Fibroblast of lung (primary cell): ENCODE results near the gene MTG2. TPM values are rescaled to one million over a fixed set of nuclear protein-coding genes. Genes with fewer than 3 reads are reported as not detected.

Experiments used
- DNase-seq, 2 donors: peaks; one replicate each; pipeline versions ENCODE4 v3.0.0 to v3.0.0-alpha.2; 2010; ENCODE audit warnings: low read depth in 2 of 2
- H2AFZ ChIP-seq: 2 replicates; pipeline ENCODE4 v1.5.1; 2012; ENCODE audit warnings: low read length, control low read depth, inconsistent platforms
- H3K27ac ChIP-seq: 2 replicates; pipeline ENCODE4 v1.5.1; 2011; ENCODE audit warnings: low read length, control low read depth; ENCODE audit not compliant: insufficient read depth
- H3K27me3 ChIP-seq: 2 replicates; pipeline ENCODE4 v1.5.1; 2011; ENCODE audit warnings: mild to moderate bottlenecking, low read length; ENCODE audit not compliant: control insufficient read depth, insufficient read depth
- H3K36me3 ChIP-seq: 2 replicates; pipeline ENCODE4 v1.5.1; 2011; ENCODE audit warnings: low read length; ENCODE audit not compliant: control insufficient read depth, insufficient read depth
- H3K4me1 ChIP-seq: 2 replicates; pipeline ENCODE4 v1.5.1; 2011; ENCODE audit warnings: low read length; ENCODE audit not compliant: control insufficient read depth, insufficient read depth; ENCODE audit errors: extremely low read depth
- H3K4me2 ChIP-seq: 2 replicates; pipeline ENCODE4 v1.5.1; 2011; ENCODE audit warnings: low read length, control low read depth; ENCODE audit not compliant: insufficient read depth; ENCODE audit errors: extremely low read depth
- H3K4me3 ChIP-seq, 4 experiments: fragments of 200-600 bp in 1 of 4; sonication (generic) in 1 of 4; replicated peaks in 1 of 4; 2 replicates each; pipeline ENCODE4 v1.5.1; 2011 to 2016; ENCODE audit warnings: low read length in 4 of 4, low read depth in 3 of 4, mild to moderate bottlenecking in 3 of 4, control low read depth in 2 of 4, inconsistent platforms in 1 of 4, mixed read lengths in 1 of 4; ENCODE audit not compliant: insufficient read depth in 1 of 4; ENCODE audit errors: control extremely low read depth in 1 of 4
- H3K79me2 ChIP-seq: 2 replicates; pipeline ENCODE4 v1.5.1; 2012; ENCODE audit warnings: mild to moderate bottlenecking, low read length, inconsistent platforms; ENCODE audit not compliant: control insufficient read depth, insufficient read depth
- H3K9ac ChIP-seq: 2 replicates; pipeline ENCODE4 v1.5.1; 2011; ENCODE audit warnings: mild to moderate bottlenecking, low read length, control low read depth; ENCODE audit not compliant: insufficient read depth
- H3K9me3 ChIP-seq: 2 replicates; pipeline ENCODE4 v1.5.1; 2012; ENCODE audit warnings: low read depth, low read length; ENCODE audit not compliant: control insufficient read depth, insufficient read depth
- H4K20me1 ChIP-seq: 2 replicates; pipeline ENCODE4 v1.5.1; 2011; ENCODE audit warnings: low read length; ENCODE audit not compliant: control insufficient read depth, insufficient read depth; ENCODE audit errors: extremely low read depth
- CTCF ChIP-seq, 2 donors: IDR thresholded peaks in 1 of 2; conservative IDR thresholded peaks in 1 of 2; 1 replicate in 1 of 2; 2 replicates in 1 of 2; pipeline ENCODE4 v1.5.1; 2011 to 2012; ENCODE audit warnings: low read length in 2 of 2, control low read depth in 1 of 2, inconsistent platforms in 1 of 2, low read depth in 1 of 2, mild to moderate bottlenecking in 1 of 2
- EZH2 ChIP-seq: IDR thresholded peaks from 2 replicates; pipeline ENCODE4 v1.5.1; 2012; ENCODE audit warnings: low read length, control low read depth, mild to moderate bottlenecking; ENCODE audit errors: missing control alignments
- polyA plus RNA-seq, 2 donors: library from polyadenylated mRNA; depleted of rRNA in 1 of 2; stranded (reverse) in 1 of 2; unstranded in 1 of 2; fragments of >200 nt; gene quantifications; 2 replicates each; pipeline ENCODE4 v1.2.1, GENCODE V29; 2011 to 2012; ENCODE audit warnings: missing spikeins in 1 of 2
- total RNA-seq: library from RNA; depleted of rRNA; stranded (reverse); fragments of >200 nt; gene quantifications from 2 replicates; pipeline ENCODE4 v1.2.1, GENCODE V29; 2014

Gene MTG2
- total and polyA plus RNA-seq, 2 donors (not counting 1 experiment from before 2014, with no cell fraction given): 16.5 to 17.5 TPM

GRCh38 chr20:62235777-62236157 is 52.9 kb downstream of the MTG2 start:
- Histone ChIP-seq H3K4me3 (no peak overlapping the region), H3K4me2 (no peak overlapping the region), H3K27me3 (peaks cover 4% of the 10 kb centered on the region), H3K27ac (no peak overlapping the region), H4K20me1 (no peaks in the 10 kb centered on the region), H3K4me1 (no peaks in the 10 kb centered on the region), H3K36me3 (no peaks in the 10 kb centered on the region), H3K9ac (no peak overlapping the region), H3K9me3 (no peaks in the 10 kb centered on the region), H3K79me2 (peaks cover 6% of the 10 kb centered on the region), H2AFZ (no peak overlapping the region)
- no peak for DNase-seq
- TF ChIP-seq CTCF (conservative IDR thresholded peaks at IDR 0.05 in 1 of 2, IDR thresholded peaks at IDR 0.05 in 1 of 2; ENCODE audit: low read depth in 1 of 2, low read length in 2 of 2) (no peak), EZH2 (no peak)

GRCh38 chr20:62236200-62236599 is 53.4 kb downstream of the MTG2 start:
- Histone ChIP-seq H3K27ac (no peak overlapping the region), H4K20me1 (no peaks in the 10 kb centered on the region), H3K9me3 (no peaks in the 10 kb centered on the region), H3K4me1 (no peaks in the 10 kb centered on the region), H3K36me3 (no peaks in the 10 kb centered on the region), H3K4me3 (no peak overlapping the region), H3K79me2 (peaks cover 6% of the 10 kb centered on the region), H2AFZ (no peak overlapping the region), H3K9ac (no peak overlapping the region), H3K27me3 (peaks cover 4% of the 10 kb centered on the region), H3K4me2 (no peak overlapping the region)
- TF ChIP-seq CTCF (conservative IDR thresholded peaks at IDR 0.05 in 1 of 2, IDR thresholded peaks at IDR 0.05 in 1 of 2; ENCODE audit: low read depth in 1 of 2, low read length in 2 of 2): no peak
- TF ChIP-seq EZH2: no peak
- no peak for DNase-seq

GRCh38 chr20:62236766-62237513 is 54.1 kb downstream of the MTG2 start:
- peaks cover 10% of the 10 kb centered on the region for H3K79me2 ChIP-seq
- peaks cover 4% of the 10 kb centered on the region for H3K27me3 ChIP-seq
- H3K27ac ChIP-seq: no peak overlapping the region
- DNase-seq: no peak
- no peak overlapping the region for H3K9ac ChIP-seq
- no peak overlapping the region for H3K4me2 ChIP-seq
- TF ChIP-seq EZH2 (no peak), CTCF (conservative IDR thresholded peaks at IDR 0.05 in 1 of 2, IDR thresholded peaks at IDR 0.05 in 1 of 2; ENCODE audit: low read depth in 1 of 2, low read length in 2 of 2) (no peak)
- no peaks in the 10 kb centered on the region for H4K20me1 ChIP-seq
- H2AFZ ChIP-seq: no peak overlapping the region
- no peak overlapping the region for H3K4me3 ChIP-seq
- H3K4me1 ChIP-seq: no peaks in the 10 kb centered on the region
- no peaks in the 10 kb centered on the region for H3K9me3 ChIP-seq
- no peaks in the 10 kb centered on the region for H3K36me3 ChIP-seq
